Endothelial cell of umbilical vein (primary cell): Measurements from ENCODE around the gene TRMT44. TPM values are rescaled to one million over a fixed set of nuclear protein-coding genes. Genes with fewer than 3 reads are reported as not detected.

Experiments used
- BruUV-seq: library from RNA; stranded (reverse); fragments of 400-500 nt; replicated peaks from 2 replicates; lab custom pipeline; 2021; lab: Mats Ljungman, UMichigan
- CTCF ChIA-PET: fragments of 300-600, 350-600 bp; sonication (Branson Sonifier 250); formaldehyde crosslinking; loops from one replicate; lab custom pipeline; 2021; ENCODE audit warnings: antibody characterized with exemption, inconsistent platforms; lab: Charles Lee
- POLR2A ChIA-PET: fragments of 300-600, 350-600 bp; sonication (Branson Sonifier 250); formaldehyde crosslinking; loops from one replicate; lab custom pipeline; 2021; ENCODE audit warnings: antibody characterized with exemption, inconsistent platforms; lab: Charles Lee
- DNase-seq: peaks from one replicate; pipeline ENCODE4 v3.0.0-alpha.2; 2011; ENCODE audit warnings: low read depth, low spot score
- FAIRE-seq: peaks from 2 replicates; lab custom pipeline; 2011; peaks lifted over from hg19 to GRCh38; lab: Jason Lieb, UNC
- H2AFZ ChIP-seq: 2 replicates; pipeline ENCODE4 v1.6.0; 2012; ENCODE audit warnings: low read depth, low read length, control low read depth, inconsistent platforms
- H3K27ac ChIP-seq: 2 replicates; pipeline ENCODE4 v1.5.1; 2011; ENCODE audit warnings: low read depth, mild to moderate bottlenecking, control low read depth, low read length, moderate library complexity; ENCODE audit not compliant: insufficient read depth
- H3K27me3 ChIP-seq, 2 experiments: 2 replicates each; pipeline versions ENCODE4 v1.6.0 to v1.6.1; 2011; ENCODE audit warnings: low read length in 2 of 2, mixed read lengths in 1 of 2; ENCODE audit not compliant: control insufficient read depth in 2 of 2, insufficient read depth in 2 of 2
- H3K36me3 ChIP-seq, 2 experiments: 2 replicates in 1 of 2; 3 replicates in 1 of 2; pipeline ENCODE4 v1.5.1; 2011; ENCODE audit warnings: low read length in 2 of 2, mild to moderate bottlenecking in 1 of 2, moderate library complexity in 1 of 2; ENCODE audit not compliant: control insufficient read depth in 2 of 2, insufficient read depth in 2 of 2; ENCODE audit errors: extremely low read depth in 1 of 2
- H3K4me1 ChIP-seq: 3 replicates; pipeline ENCODE4 v1.5.1; 2011; ENCODE audit warnings: mild to moderate bottlenecking, low read length; ENCODE audit not compliant: control insufficient read depth, insufficient read depth; ENCODE audit errors: extremely low read depth
- H3K4me2 ChIP-seq: 2 replicates; pipeline ENCODE4 v1.6.1; 2011; ENCODE audit warnings: low read length, control low read depth, mixed read lengths; ENCODE audit not compliant: insufficient read depth
- H3K4me3 ChIP-seq, 3 experiments: fragments of 200-600 bp in 1 of 3; sonication (generic), shearing (Covaris generic) in 1 of 3; replicated peaks in 1 of 3; 2 replicates each; pipeline ENCODE4 v1.5.1; 2011 to 2016; ENCODE audit warnings: control low read depth in 3 of 3, low read length in 3 of 3, mild to moderate bottlenecking in 2 of 3, inconsistent platforms in 1 of 3, low read depth in 1 of 3, moderate library complexity in 1 of 3; ENCODE audit not compliant: insufficient read depth in 1 of 3
- H3K79me2 ChIP-seq: 2 replicates; pipeline ENCODE4 v1.6.0; 2012; ENCODE audit warnings: low read length, inconsistent platforms; ENCODE audit not compliant: control insufficient read depth, insufficient read depth
- H3K9ac ChIP-seq: replicated peaks from 2 replicates; pipeline ENCODE3; 2011; ENCODE audit warnings: low read length, control low read depth; ENCODE audit not compliant: insufficient read depth; ENCODE audit errors: extremely low read depth
- H3K9me1 ChIP-seq: replicated peaks from 3 replicates; pipeline ENCODE4 v1.6.0; 2011; ENCODE audit warnings: mild to moderate bottlenecking, low read length; ENCODE audit not compliant: control insufficient read depth, insufficient read depth; ENCODE audit errors: extremely low read depth
- H3K9me3 ChIP-seq: replicated peaks from 2 replicates; pipeline ENCODE4 v1.5.1; 2012; ENCODE audit warnings: low read length, inconsistent platforms; ENCODE audit not compliant: control insufficient read depth, insufficient read depth
- H4K20me1 ChIP-seq: replicated peaks from 2 replicates; pipeline ENCODE3; 2011; ENCODE audit warnings: mild to moderate bottlenecking, low read length; ENCODE audit not compliant: control insufficient read depth, insufficient read depth; ENCODE audit errors: extremely low read depth
- EZH2 ChIP-seq: IDR thresholded peaks from 2 replicates; pipeline ENCODE4 v1.6.1; 2012; ENCODE audit warnings: borderline replicate concordance, low read depth, mild to moderate bottlenecking, moderate library complexity, low read length, inconsistent platforms; ENCODE audit not compliant: severe bottlenecking
- FOS ChIP-seq: IDR thresholded peaks from 2 replicates; pipeline ENCODE4 v1.6.1; 2011; ENCODE audit warnings: mild to moderate bottlenecking, low read length, moderate library complexity, borderline replicate concordance; ENCODE audit not compliant: insufficient read depth
- GATA2 ChIP-seq: IDR thresholded peaks from 2 replicates; pipeline ENCODE4 v1.7.0; 2011; ENCODE audit warnings: low read depth, mild to moderate bottlenecking, moderate library complexity, mixed read lengths, low read length; ENCODE audit not compliant: insufficient read length, insufficient read depth
- JUN ChIP-seq: IDR thresholded peaks from 2 replicates; pipeline ENCODE4 v1.6.1; 2011; ENCODE audit warnings: borderline replicate concordance, low read depth; ENCODE audit not compliant: insufficient read length, insufficient read depth
- MYC ChIP-seq: IDR thresholded peaks from one replicate; pipeline ENCODE4 v1.6.1; 2011; ENCODE audit warnings: mild to moderate bottlenecking, low read depth, low read length
- POLR2A ChIP-seq: IDR thresholded peaks from 2 replicates; pipeline ENCODE4 v1.6.1; 2012; ENCODE audit warnings: low read depth, mild to moderate bottlenecking, control low read depth, low read length
- POLR2AphosphoS5 ChIP-seq: IDR thresholded peaks from 2 replicates; pipeline ENCODE4 v1.6.1; 2012; ENCODE audit warnings: low read depth, mild to moderate bottlenecking, control low read depth, low read length, moderate library complexity; ENCODE audit not compliant: insufficient read depth
- dilution Hi-C: fragments of 300-500 bp; cut with MboI; formaldehyde crosslinking; loops from one replicate; pipeline ENCODE4 v1.15.0; 2019; ENCODE audit warnings: low sequenced_read_pairs; ENCODE audit not compliant: extremely low pct_ligation_motif_present
- intact Hi-C: fragments of 100-400 bp; cut with micrococcal nuclease; formaldehyde crosslinking; loops from one replicate; pipeline ENCODE4 v1.10.0; 2022
- polyA plus RNA-seq, 4 experiments: library from polyadenylated mRNA; depleted of rRNA in 3 of 4; stranded (reverse) in 3 of 4; unstranded in 1 of 4; fragments of >200 nt; gene quantifications; 2 replicates each; pipeline versions ENCODE4 v1.2.1 to v1.2.3, GENCODE V29; 2011 to 2012; ENCODE audit warnings: missing spikeins in 1 of 4
- total RNA-seq: library from RNA; stranded (reverse); gene quantifications from 2 replicates; pipeline ENCODE4 v1.2.3, GENCODE V29; 2021
- TF ChIP-seq, protein P1 (sequence below), 2 donors: IDR thresholded peaks; 1 replicate in 1 of 2; 2 replicates in 1 of 2; pipeline ENCODE4 v1.5.1; 2011; ENCODE audit warnings: low read length in 2 of 2, mild to moderate bottlenecking in 2 of 2, moderate library complexity in 2 of 2, control low read depth in 1 of 2, inconsistent platforms in 1 of 2, low read depth in 1 of 2; ENCODE audit not compliant: insufficient read depth in 1 of 2; ENCODE audit errors: extremely low read depth in 1 of 2
- TF ChIP-seq, protein P2 (sequence below): IDR thresholded peaks from 2 replicates; pipeline ENCODE4 v1.6.1; 2011; ENCODE audit not compliant: insufficient read depth, insufficient read length

Gene TRMT44
- total and polyA plus RNA-seq, 2 donors (not counting 3 experiments of a cell fraction or from before 2014, with no cell fraction given): 10.4 to 17.3 TPM

DNA sequence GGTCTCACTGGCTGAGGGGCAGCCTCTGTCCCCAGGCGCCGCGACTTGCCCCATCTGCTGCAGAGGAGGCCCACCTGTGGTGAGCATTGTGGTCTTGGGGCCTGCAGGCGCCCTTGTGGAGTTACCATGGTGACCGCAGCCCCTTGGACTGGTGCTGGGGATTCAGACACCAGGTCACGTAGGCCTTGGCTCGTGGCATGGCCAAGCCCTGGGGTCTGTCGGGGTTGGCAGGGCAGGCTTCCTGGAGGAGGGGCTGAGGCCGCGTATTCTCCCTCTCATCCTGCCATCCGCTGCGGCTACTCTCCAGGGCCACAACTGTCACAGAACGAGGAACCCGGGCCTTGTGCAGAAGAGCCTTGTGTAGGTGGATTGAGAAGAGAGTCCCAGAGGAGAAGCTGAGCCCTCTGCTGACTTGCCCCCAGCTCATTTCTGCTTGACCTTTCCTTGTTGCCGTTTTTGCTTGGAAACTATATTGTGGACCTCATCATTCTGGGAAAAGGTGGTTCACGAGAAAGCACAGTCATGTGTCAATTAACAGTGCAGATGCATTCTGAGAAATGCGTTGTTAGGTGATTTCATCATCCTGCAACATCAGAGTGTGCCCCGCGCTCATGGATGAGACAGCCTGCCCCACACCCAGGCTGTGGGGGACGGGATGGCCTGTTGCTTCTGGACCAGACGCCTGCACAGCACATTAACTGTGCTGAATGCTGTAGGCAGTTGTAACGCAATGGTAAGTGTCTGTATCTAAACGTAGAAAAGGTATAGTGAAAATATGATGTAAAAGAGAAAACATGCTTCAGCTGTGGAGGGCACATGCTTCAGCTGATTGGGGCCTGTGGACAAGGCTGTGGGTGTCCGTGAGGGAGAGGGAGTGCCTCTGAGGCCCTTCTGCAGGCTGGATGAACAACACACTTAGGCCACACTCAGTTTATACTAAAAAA, 38.5 kb downstream of the TRMT44 start:
- Histone ChIP-seq H3K79me2 (no peaks in the 10 kb centered on the region), H3K4me2 (no peak overlapping the region)
- CTCF ChIA-PET: interaction anchor here (1.1 to 1.5 kb wide), 2 partner anchors 11 to 127 kb away, joined by 3 to 6 read pairs; no protein-coding TSS in a partner anchor

More for the DNA sequence above, 38.5 kb downstream of the TRMT44 start:
- Histone ChIP-seq H3K9ac (no peak overlapping the region), H3K27me3 (no peaks in the 10 kb centered on the region), H4K20me1 (no peaks in the 10 kb centered on the region), H3K9me3 (no peaks in the 10 kb centered on the region), H3K4me1 (no peaks in the 10 kb centered on the region), H3K27ac (no peak overlapping the region), H3K36me3 (peaks cover 2 to 6% of the 10 kb centered on the region in 2 experiments), H2AFZ (no peak overlapping the region), H3K4me3 (no peak overlapping the region), H3K9me1 (no peaks in the 10 kb centered on the region)
- no TSS peak for BruUV-seq
- intact Hi-C loops: no loop called here
- TF ChIP-seq POLR2A (no peak), GATA2 (no peak), JUN (no peak), MYC (no peak), POLR2AphosphoS5 (no peak), FOS (no peak), EZH2 (no peak)
- TF ChIP-seq, protein P1, sequence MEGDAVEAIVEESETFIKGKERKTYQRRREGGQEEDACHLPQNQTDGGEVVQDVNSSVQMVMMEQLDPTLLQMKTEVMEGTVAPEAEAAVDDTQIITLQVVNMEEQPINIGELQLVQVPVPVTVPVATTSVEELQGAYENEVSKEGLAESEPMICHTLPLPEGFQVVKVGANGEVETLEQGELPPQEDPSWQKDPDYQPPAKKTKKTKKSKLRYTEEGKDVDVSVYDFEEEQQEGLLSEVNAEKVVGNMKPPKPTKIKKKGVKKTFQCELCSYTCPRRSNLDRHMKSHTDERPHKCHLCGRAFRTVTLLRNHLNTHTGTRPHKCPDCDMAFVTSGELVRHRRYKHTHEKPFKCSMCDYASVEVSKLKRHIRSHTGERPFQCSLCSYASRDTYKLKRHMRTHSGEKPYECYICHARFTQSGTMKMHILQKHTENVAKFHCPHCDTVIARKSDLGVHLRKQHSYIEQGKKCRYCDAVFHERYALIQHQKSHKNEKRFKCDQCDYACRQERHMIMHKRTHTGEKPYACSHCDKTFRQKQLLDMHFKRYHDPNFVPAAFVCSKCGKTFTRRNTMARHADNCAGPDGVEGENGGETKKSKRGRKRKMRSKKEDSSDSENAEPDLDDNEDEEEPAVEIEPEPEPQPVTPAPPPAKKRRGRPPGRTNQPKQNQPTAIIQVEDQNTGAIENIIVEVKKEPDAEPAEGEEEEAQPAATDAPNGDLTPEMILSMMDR (IDR thresholded peaks at IDR 0.05; ENCODE audit: extremely low read depth in 1 of 2, insufficient read depth in 1 of 2, low read depth in 1 of 2, low read length in 2 of 2): no peak
- TF ChIP-seq, protein P2, sequence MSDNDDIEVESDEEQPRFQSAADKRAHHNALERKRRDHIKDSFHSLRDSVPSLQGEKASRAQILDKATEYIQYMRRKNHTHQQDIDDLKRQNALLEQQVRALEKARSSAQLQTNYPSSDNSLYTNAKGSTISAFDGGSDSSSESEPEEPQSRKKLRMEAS: no peak
- POLR2A ChIA-PET: no interaction called here
- no peak for FAIRE-seq
- dilution Hi-C loops: no loop called here
- no peak for DNase-seq
